GM18861 (cell line): ENCODE measurements around the gene SARDH.

Experiments used
- ATAC-seq: cut with Tn5 transposase; IDR thresholded peaks from one replicate; pipeline ENCODE4 v1.9.1; 2021; ENCODE audit not compliant: unreplicated experiment

SARDH gene

DNA sequence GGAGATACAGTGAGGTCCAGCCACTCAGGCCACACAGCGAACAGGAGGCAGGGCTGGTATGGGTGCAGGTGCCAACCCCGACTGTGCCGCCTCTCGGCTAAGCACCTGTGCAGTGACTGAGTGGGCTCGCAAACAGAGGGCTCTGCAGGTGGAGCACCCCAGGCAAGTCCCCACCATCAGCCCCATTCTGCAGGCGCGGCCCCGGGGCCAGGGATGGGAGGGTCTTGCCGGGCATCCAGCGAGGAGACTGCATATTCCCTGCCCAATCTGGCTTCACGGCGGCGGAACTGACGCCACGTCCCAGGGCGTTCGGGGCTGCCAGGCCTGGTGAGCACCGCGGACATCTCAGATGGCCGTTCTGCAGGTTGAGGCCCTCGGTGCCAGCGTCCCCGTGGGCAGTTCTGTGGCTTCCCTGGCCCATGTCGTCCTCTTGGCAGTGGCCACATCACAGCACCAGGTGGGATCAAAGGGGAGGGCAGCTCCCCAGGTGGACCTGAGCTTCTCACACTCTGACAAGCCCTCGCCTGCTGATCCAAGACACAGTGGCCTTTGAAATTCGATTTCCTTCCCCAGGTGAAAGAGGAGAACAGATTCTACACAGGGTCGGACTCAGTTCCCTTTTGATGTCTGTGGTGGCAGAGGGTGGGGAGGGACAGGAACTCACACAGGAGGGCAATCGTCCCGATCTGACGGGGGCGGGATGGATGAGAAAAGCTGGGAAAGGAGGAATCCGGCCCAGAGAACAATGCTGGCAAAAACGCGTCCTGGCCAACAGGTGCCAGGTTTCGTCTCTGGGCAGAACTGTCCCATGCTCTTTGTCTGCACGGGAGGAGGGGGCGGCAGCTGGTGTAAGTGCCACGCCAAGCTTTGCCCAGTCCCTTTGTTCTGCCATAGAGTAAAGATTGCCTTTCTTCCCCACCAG is 83.2 kb downstream of the SARDH start:
- ATAC-seq = no peak

GRCh38 chr9:133653638-133654037 is 84.5 kb downstream of the SARDH start:
- ATAC-seq = no peak

GRCh38 chr9:133650026-133650425 is 88.1 kb downstream of the SARDH start:
- no peak for ATAC-seq

GRCh38 chr9:133649194-133649593 is 89.0 kb downstream of the SARDH start:
- no peak for ATAC-seq

- no peak for ATAC-seq
These were observed 90.2 kb downstream of the SARDH start for GRCh38 chr9:133647765-133648469.

GRCh38 chr9:133647148-133647547 is 91.0 kb downstream of the SARDH start:
- no peak for ATAC-seq

- no peak for ATAC-seq
These were observed 93.0 kb downstream of the SARDH start for GRCh38 chr9:133645021-133645765.

GRCh38 chr9:133643978-133644760 is 94.0 kb downstream of the SARDH start:
- ATAC-seq = no peak

GRCh38 chr9:133643362-133643755 is 94.8 kb downstream of the SARDH start:
- no peak for ATAC-seq

- no peak for ATAC-seq
These were observed 95.3 kb downstream of the SARDH start for GRCh38 chr9:133642708-133643361.

GRCh38 chr9:133641861-133642595 is 96.1 kb downstream of the SARDH start:
- no peak for ATAC-seq

GRCh38 chr9:133641396-133641655 is 96.8 kb downstream of the SARDH start:
- ATAC-seq = no peak

DNA sequence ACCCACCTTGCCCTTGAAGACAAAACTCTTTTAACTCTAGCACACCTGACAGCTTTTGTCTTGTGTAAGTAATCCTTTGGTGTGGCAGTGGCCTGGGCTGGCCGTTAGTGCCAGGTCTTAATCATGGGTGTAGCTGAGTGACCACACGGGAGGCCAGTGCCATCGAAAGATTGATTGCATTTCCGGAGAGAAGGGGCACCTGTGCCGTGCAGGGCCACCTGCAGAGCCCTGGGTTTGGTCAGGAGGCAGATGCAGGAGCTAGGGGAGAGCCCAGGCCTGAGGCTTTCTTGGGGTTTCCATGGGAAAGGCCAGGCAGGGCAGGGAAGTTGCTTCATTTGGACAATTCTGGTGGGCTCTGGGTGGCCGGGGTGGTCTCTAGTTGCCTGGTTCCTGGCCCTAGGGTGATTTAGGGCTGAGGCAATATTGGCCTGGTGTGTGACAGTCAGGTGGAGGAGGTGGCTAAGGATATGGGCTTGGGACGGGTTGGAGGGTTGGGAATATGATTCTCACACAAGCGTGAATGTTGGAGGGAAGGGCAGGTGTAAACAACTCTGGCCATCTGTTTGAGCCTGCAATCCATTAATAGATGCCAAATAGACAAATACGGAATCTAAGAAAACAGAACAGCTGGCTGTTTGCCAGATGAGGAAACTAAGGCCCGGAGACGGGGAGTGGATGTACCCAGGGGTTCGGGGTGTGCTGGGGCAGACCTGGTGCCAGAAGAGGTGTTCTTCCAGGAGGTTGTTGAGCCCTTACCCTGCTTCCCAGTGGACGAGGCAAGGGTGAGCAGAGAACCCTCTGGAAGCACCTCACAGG is 97.4 kb downstream of the SARDH start:
- ATAC-seq = no peak

GRCh38 chr9:133640160-133640559 is 98.0 kb downstream of the SARDH start:
- no peak for ATAC-seq

DNA sequence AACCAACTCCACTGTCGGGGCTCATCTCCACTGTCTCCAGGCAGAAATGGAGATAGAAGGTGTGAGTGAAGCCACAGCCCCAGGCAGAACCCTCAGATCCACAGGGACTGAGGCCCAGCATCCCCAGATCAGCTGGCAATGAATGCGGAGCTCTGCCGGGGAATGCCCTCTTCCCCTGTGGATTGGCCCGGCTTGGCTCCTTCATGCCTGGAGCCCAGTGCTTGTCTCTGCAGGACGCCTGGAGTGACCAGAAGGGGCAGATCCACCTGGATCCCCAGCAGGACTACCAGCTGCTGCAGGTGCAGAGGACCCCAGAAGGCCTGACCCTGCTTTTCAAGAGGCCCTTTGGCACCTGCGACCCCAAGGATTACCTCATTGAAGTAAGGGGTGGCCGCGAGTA is 98.5 kb downstream of the SARDH start:
- no peak for ATAC-seq

GRCh38 chr9:133638711-133639110 is 99.4 kb downstream of the SARDH start:
- no peak for ATAC-seq

DNA sequence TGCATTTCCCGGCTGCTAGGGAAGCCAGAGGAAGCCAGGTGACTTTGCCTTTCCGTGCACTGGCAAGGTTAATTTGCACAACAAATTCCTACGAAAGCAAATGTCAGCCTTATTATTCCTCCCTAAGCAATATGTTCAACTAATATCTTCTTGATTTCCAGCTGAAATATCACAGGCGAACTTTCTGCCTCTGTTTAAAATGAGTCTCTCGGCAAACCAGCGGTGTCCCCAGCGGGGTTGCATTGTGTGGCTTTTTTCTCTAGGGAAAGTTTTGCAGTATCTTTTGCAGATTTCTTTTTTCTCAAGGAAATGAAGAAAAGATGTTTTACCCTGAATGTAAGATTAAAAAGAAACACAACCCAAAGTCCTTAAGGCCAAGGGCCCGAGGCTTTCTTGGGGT is 100.1 kb downstream of the SARDH start:
- no peak for ATAC-seq

DNA sequence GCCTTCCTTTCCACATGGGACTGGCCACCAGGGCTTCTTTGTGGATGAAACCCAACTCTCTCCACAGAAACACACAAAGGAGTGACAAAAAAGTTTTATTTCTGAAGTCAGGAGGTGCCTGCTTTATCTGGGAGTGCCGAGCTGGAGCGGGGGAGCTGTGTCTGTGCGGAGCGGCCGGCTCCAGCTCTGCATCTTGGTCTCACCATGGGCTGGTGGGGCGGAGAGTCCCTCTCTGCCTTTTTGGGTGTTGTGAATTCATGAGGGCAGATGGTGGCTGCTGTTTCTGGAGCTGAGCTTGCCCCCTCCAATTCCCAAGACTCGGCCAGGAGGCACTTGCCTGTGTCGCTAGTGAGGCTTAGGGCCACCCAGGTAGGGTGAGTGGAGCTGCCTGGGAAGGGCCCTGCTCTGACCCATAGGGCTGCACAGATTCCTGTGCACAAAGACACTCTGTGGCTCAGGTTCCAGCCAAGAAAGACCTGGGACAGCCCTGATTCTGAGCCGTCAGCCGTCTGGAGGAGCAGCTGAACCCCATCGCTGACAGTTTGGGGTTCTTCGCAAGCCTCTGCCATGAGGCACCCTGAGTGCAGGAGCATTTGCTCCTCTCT is 100.6 kb downstream of the SARDH start:
- no peak for ATAC-seq

GRCh38 chr9:133636902-133637301 is 101.2 kb downstream of the SARDH start:
- no peak for ATAC-seq
